GM12878 (cell line): ENCODE results near the gene AGAP1. TPM values are rescaled to one million over a fixed set of nuclear protein-coding genes. Genes with fewer than 3 reads are reported as not detected.

Experiments
- ATAC-seq: fragments of 200-7000 bp; cut with Tn5 transposase; 3 replicates; pipeline ENCODE4 v1.9.1; 2020; ENCODE audit warnings: mild to moderate bottlenecking, moderate library complexity
- BruUV-seq: library from RNA; stranded (reverse); fragments of 400-500 nt; replicated peaks from 2 replicates; lab custom pipeline; 2021; lab: Mats Ljungman, UMichigan
- CTCF ChIA-PET: fragments of 300-600 bp; sonication (Branson Sonifier 250); formaldehyde crosslinking; extraction: SDS; loops from one replicate; lab custom pipeline; 2021; ENCODE audit warnings: inconsistent platforms; lab: Yijun Ruan, JAX
- POLR2A ChIA-PET: fragments of 350-600 bp; formaldehyde crosslinking; extraction: SDS; loops from one replicate; lab custom pipeline; 2021; ENCODE audit warnings: inconsistent platforms; lab: Charles Lee
- RAD21 ChIA-PET: fragments of 300-600 bp; sonication (Branson Sonifier 250); formaldehyde crosslinking; loops from one replicate; lab custom pipeline; 2023; ENCODE audit warnings: antibody characterized with exemption; ENCODE audit not compliant: unreplicated experiment; lab: Charles Lee
- SMC1A ChIA-PET: fragments of 300-600 bp; sonication (Branson Sonifier 250); formaldehyde crosslinking; loops from one replicate; lab custom pipeline; 2023; ENCODE audit not compliant: unreplicated experiment, uncharacterized antibody; lab: Charles Lee
- DNase-seq: peaks from one replicate; pipeline ENCODE4 v3.0.0-alpha.2; 2011; ENCODE audit warnings: low read depth, low spot score
- FAIRE-seq: peaks from 3 replicates; lab custom pipeline; 2011; peaks lifted over from hg19 to GRCh38; lab: Jason Lieb, UNC
- H2AFZ ChIP-seq: 2 replicates; pipeline ENCODE4 v1.6.0; 2011; ENCODE audit warnings: low read depth, low read length, control low read depth; ENCODE audit not compliant: control insufficient read depth
- H3K27ac ChIP-seq: 2 replicates; pipeline ENCODE4 v1.5.1; 2011; ENCODE audit warnings: control low read depth; ENCODE audit not compliant: control insufficient read depth, insufficient read depth
- H3K27me3 ChIP-seq, 2 experiments: replicated peaks in 1 of 2; 2 replicates each; pipeline versions ENCODE4 v1.6.0 to v1.6.1; 2011; ENCODE audit warnings: low read length in 1 of 2; ENCODE audit not compliant: control insufficient read depth in 2 of 2, insufficient read depth in 2 of 2
- H3K36me3 ChIP-seq, 2 experiments: 2 replicates each; pipeline ENCODE4 v1.5.1; 2011; ENCODE audit warnings: low read length in 1 of 2; ENCODE audit not compliant: control insufficient read depth in 2 of 2, insufficient read depth in 2 of 2
- H3K4me1 ChIP-seq: 2 replicates; pipeline ENCODE4 v1.6.1; 2011; ENCODE audit warnings: mild to moderate bottlenecking, low read length, moderate library complexity, mixed read lengths; ENCODE audit not compliant: control insufficient read depth, insufficient read depth
- H3K4me2 ChIP-seq: 2 replicates; pipeline ENCODE4 v1.6.0; 2011; ENCODE audit warnings: control low read depth; ENCODE audit not compliant: control insufficient read depth, insufficient read depth
- H3K4me3 ChIP-seq: fragments of 200-600 bp; sonication (generic); 2 replicates; pipeline ENCODE4 v1.5.1; 2016
- H3K79me2 ChIP-seq: 2 replicates; pipeline ENCODE4 v1.6.0; 2011; ENCODE audit warnings: low read length; ENCODE audit not compliant: control insufficient read depth, insufficient read depth
- H3K9ac ChIP-seq: 2 replicates; pipeline ENCODE4 v1.8.0; 2011; ENCODE audit warnings: low read length, control low read depth, mixed read lengths; ENCODE audit not compliant: control insufficient read depth, insufficient read depth
- H3K9me3 ChIP-seq: replicated peaks from 3 replicates; pipeline ENCODE4 v1.5.1; 2011; ENCODE audit warnings: mild to moderate bottlenecking, low read length; ENCODE audit not compliant: control insufficient read depth, insufficient read depth
- H4K20me1 ChIP-seq: 2 replicates; pipeline ENCODE4 v1.6.0; 2011; ENCODE audit not compliant: control insufficient read depth, insufficient read depth
- CBX5 ChIP-seq: sonication (generic); IDR thresholded peaks from 2 replicates; pipeline ENCODE4 v1.6.1; 2016; ENCODE audit warnings: low read depth, moderate library complexity, mild to moderate bottlenecking, inconsistent platforms
- E4F1 ChIP-seq: fragments of 450-650 bp; IDR thresholded peaks from 2 replicates; pipeline ENCODE4 v1.6.1; 2018; ENCODE audit warnings: borderline replicate concordance, mild to moderate bottlenecking; ENCODE audit not compliant: partially characterized antibody
- ETV6 ChIP-seq, 2 experiments: fragments of 450-650 bp in 1 of 2; IDR thresholded peaks in 1 of 2; conservative IDR thresholded peaks in 1 of 2; 2 replicates each; pipeline ENCODE4 v1.6.1; 2014; ENCODE audit warnings: antibody characterized with exemption in 1 of 2, borderline replicate concordance in 1 of 2, low read depth in 1 of 2, mild to moderate bottlenecking in 1 of 2, moderate library complexity in 1 of 2
- EZH2 ChIP-seq: IDR thresholded peaks from 2 replicates; pipeline ENCODE4 v1.6.1; 2012; ENCODE audit warnings: low read depth, mild to moderate bottlenecking, control low read depth, inconsistent platforms, low read length, borderline replicate concordance; ENCODE audit not compliant: control insufficient read depth
- GATAD2B ChIP-seq: fragments of 450-650 bp; conservative IDR thresholded peaks from 2 replicates; pipeline ENCODE4 v1.6.1; 2017; ENCODE audit warnings: low read depth, mild to moderate bottlenecking, moderate library complexity
- HDGF ChIP-seq: fragments of 450-650 bp; IDR thresholded peaks from 2 replicates; pipeline ENCODE4 v1.6.1; 2016; ENCODE audit warnings: antibody characterized with exemption
- KLF5 ChIP-seq: fragments of 450-650 bp; IDR thresholded peaks from 2 replicates; pipeline ENCODE4 v1.6.1; 2014; ENCODE audit warnings: mild to moderate bottlenecking; ENCODE audit not compliant: partially characterized antibody
- PKNOX1 ChIP-seq: fragments of 450-650 bp; IDR thresholded peaks from 2 replicates; pipeline ENCODE4 v1.6.1; 2016; ENCODE audit warnings: mild to moderate bottlenecking
- RBBP5 ChIP-seq: fragments of 200-600 bp; sonication (generic); conservative IDR thresholded peaks from 2 replicates; pipeline ENCODE4 v1.6.1; 2016
- SRF ChIP-seq, 2 experiments: IDR thresholded peaks; 2 replicates each; pipeline ENCODE4 v1.6.1; 2011; ENCODE audit warnings: low read depth in 2 of 2, low read length in 2 of 2, mild to moderate bottlenecking in 1 of 2, moderate library complexity in 1 of 2
- TBL1XR1 ChIP-seq: IDR thresholded peaks from 2 replicates; pipeline ENCODE4 v1.6.1; 2012; ENCODE audit warnings: low read depth, low read length, improper control_type of control experiment
- TCF12 ChIP-seq: IDR thresholded peaks from 2 replicates; pipeline ENCODE4 v1.6.1; 2011; ENCODE audit warnings: low read depth, mild to moderate bottlenecking, low read length
- TCF7 ChIP-seq: IDR thresholded peaks from 2 replicates; pipeline ENCODE4 v1.6.1; 2014; ENCODE audit warnings: antibody characterized with exemption, borderline replicate concordance
- USF2 ChIP-seq: IDR thresholded peaks from 2 replicates; pipeline ENCODE4 v1.6.1; 2011; ENCODE audit warnings: low read depth, low read length, improper control_type of control experiment, borderline replicate concordance
- ZNF274 ChIP-seq: IDR thresholded peaks from one replicate; pipeline ENCODE4 v1.8.0; 2011; ENCODE audit not compliant: insufficient read length, insufficient read depth
- ZZZ3 ChIP-seq: IDR thresholded peaks from 2 replicates; pipeline ENCODE4 v1.6.1; 2011; ENCODE audit warnings: low read depth; ENCODE audit not compliant: control insufficient read depth, insufficient read length
- WGBS: methylation state at CpG from one replicate; pipeline ENCODE4 v1.1.6; 2016; ENCODE audit warnings: low lambda C conversion rate; ENCODE audit not compliant: insufficient replicate concordance, insufficient coverage; ENCODE audit errors: missing lambda C conversion rate; 5-methylcytosine and 5-hydroxymethylcytosine counted together
- in situ Hi-C: fragments of 300-500 bp; cut with MboI; formaldehyde crosslinking; loops from 9 replicates; pipeline ENCODE4 v1.14.3; 2018; ENCODE audit warnings: mixed read lengths
- intact Hi-C: fragments of 100-400 bp; cut with micrococcal nuclease; formaldehyde crosslinking; loops from one replicate; pipeline ENCODE4 v1.14.2; 2022; ENCODE audit not compliant: unreplicated experiment
- polyA plus RNA-seq, 11 experiments: library from polyadenylated mRNA; depleted of rRNA in 4 of 11; unstranded in 6 of 11; stranded (reverse) in 5 of 11; fragments of >200 nt; fragmentation: Nextera tagmentation in 4 of 11; fragmentation: Illumina TruSeq in 1 of 11; extraction: Ambion mirVana in 4 of 11; extraction: Trizol in 1 of 11; gene quantifications; 1 replicate in 1 of 11; 2 replicates in 10 of 11; pipeline versions ENCODE4 v1.2.1 to v1.2.3, GENCODE V29; 2011 to 2016; ENCODE audit warnings: inconsistent platforms in 2 of 11, missing spikeins in 2 of 11, low read depth in 1 of 11
- total RNA-seq, 4 experiments: library from RNA; depleted of rRNA in 3 of 4; stranded (reverse); fragments of >200 nt in 3 of 4; fragmentation: Illumina TruSeq in 1 of 4; extraction: Trizol in 1 of 4; gene quantifications; 2 replicates each; pipeline versions ENCODE4 v1.2.1 to v1.2.3, GENCODE V29; 2013 to 2021

AGAP1 gene
- total and polyA plus RNA-seq, 10 of the 15 experiments (the other 5 are each of a cell fraction or from before 2014, with no cell fraction given), result 0.05 to 0.15 (median 0.06) TPM; not detected in 7

GRCh38 chr2:236052926-236053821 lies 559.3 kb downstream of the AGAP1 start:
- POLR2A ChIA-PET, result no interaction called here
- intact Hi-C loops (no loop called here), in situ Hi-C loops (no loop called here)
- Histone ChIP-seq H3K36me3 (no peaks in the 10 kb centered on the region), H3K9me3 (no peaks in the 10 kb centered on the region; the same call in 2 of the 3 replicates), H3K4me1 (no peaks in the 10 kb centered on the region), H3K9ac (no peak overlapping the region), H3K4me2 (no peak overlapping the region), H3K27me3 (peaks cover 0 to 1% of the 10 kb centered on the region in 2 experiments; a peak in 1 of 4 replicates), H2AFZ (no peak overlapping the region), H3K4me3 (no peak overlapping the region), H3K27ac (no peak overlapping the region), H4K20me1 (no peaks in the 10 kb centered on the region), H3K79me2 (no peaks in the 10 kb centered on the region)
- SMC1A ChIA-PET, result no interaction called here
- RAD21 ChIA-PET, result no interaction called here
- 48% methylated on average over 36 of the region's 37 CpGs for WGBS
- DNase-seq (no peak), FAIRE-seq (no peak), ATAC-seq (no peak)
- no TSS peak for BruUV-seq
- CTCF ChIA-PET, result no interaction called here
- TF ChIP-seq USF2 (no peak), TCF12 (no peak), EZH2 (no peak), TCF7 (no peak), CBX5 (no peak), GATAD2B (no peak), ETV6 (conservative IDR thresholded peaks at IDR 0.05 in 1 of 2, IDR thresholded peaks at IDR 0.05 in 1 of 2; ENCODE audit: borderline replicate concordance in 1 of 2, low read depth in 1 of 2) (no peak), E4F1 (no peak), SRF (IDR thresholded peaks at IDR 0.05; ENCODE audit: low read depth in 2 of 2, low read length in 2 of 2) (no peak), KLF5 (no peak), PKNOX1 (no peak), ZZZ3 (no peak), RBBP5 (no peak), TBL1XR1 (no peak), ZNF274 (no peak), HDGF (no peak)
